IMR-90 (cell line): ENCODE results near the gene L1CAM.

ENCODE experiments used
- BHLHE40 ChIP-seq: fragments of 150-350 bp; IDR thresholded peaks from 2 replicates; pipeline ENCODE4 v1.6.1; 2016; ENCODE audit warnings: mild to moderate bottlenecking, low read depth, low read length
- CTCF ChIP-seq: conservative IDR thresholded peaks from 2 replicates; pipeline ENCODE4 v1.5.1; 2012; ENCODE audit warnings: mild to moderate bottlenecking, low read depth, low read length, improper control_type of control experiment
- MAZ ChIP-seq: IDR thresholded peaks from 2 replicates; pipeline ENCODE4 v1.6.1; 2012; ENCODE audit warnings: low read depth, mild to moderate bottlenecking, low read length, improper control_type of control experiment, moderate library complexity, borderline replicate concordance
- POLR2A ChIP-seq: IDR thresholded peaks from 2 replicates; pipeline ENCODE4 v1.6.1; 2012; ENCODE audit warnings: mild to moderate bottlenecking, low read depth, low read length
- RAD21 ChIP-seq: IDR thresholded peaks from 2 replicates; pipeline ENCODE4 v1.6.1; 2012; ENCODE audit warnings: low read length, improper control_type of control experiment
- USF2 ChIP-seq: fragments of 150-350 bp; IDR thresholded peaks from 2 replicates; pipeline ENCODE4 v1.6.1; 2017; ENCODE audit warnings: mild to moderate bottlenecking, antibody characterized with exemption, low read length, low read depth

GRCh38 chrX:153861151-153861550, 24.8 kb downstream of the L1CAM start:
- no peak for TF ChIP-seq RAD21
- TF ChIP-seq CTCF = no peak
- TF ChIP-seq BHLHE40 = no peak
- no peak for TF ChIP-seq USF2
- TF ChIP-seq MAZ = no peak
- no peak for TF ChIP-seq POLR2A
